HEK293 (cell line): ENCODE results near the gene EXOC2.

Experiments used
- CTCF ChIA-PET: fragments of 350-600 bp; formaldehyde crosslinking; extraction: SDS; loops from one replicate; lab custom pipeline; 2021; ENCODE audit warnings: antibody characterized with exemption; lab: Yijun Ruan, JAX
- POLR2A ChIA-PET: fragments of 300-600 bp; formaldehyde crosslinking; extraction: SDS; loops from one replicate; lab custom pipeline; 2020; ENCODE audit warnings: antibody characterized with exemption, inconsistent platforms; lab: Yijun Ruan, JAX
- H3K27ac ChIP-seq: fragments of 200-500 bp; sonication (Bioruptor generic); 2 replicates; pipeline ENCODE4 v1.5.1; 2014; ENCODE audit warnings: low read depth, low read length, control low read depth, inconsistent platforms; ENCODE audit errors: extremely low read depth
- H3K36me3 ChIP-seq, 2 experiments: fragments of 200-500 bp in 1 of 2; sonication (Bioruptor generic) in 1 of 2; 1 replicate in 1 of 2; 2 replicates in 1 of 2; pipeline ENCODE4 v1.5.1; 2014 to 2017; ENCODE audit warnings: inconsistent platforms in 2 of 2, low read length in 2 of 2; ENCODE audit not compliant: control insufficient read depth in 2 of 2, insufficient read depth in 1 of 2
- H3K4me1 ChIP-seq: fragments of 200-500 bp; sonication (Bioruptor generic); 2 replicates; pipeline ENCODE4 v1.5.1; 2014; ENCODE audit warnings: mild to moderate bottlenecking, low read length, inconsistent platforms; ENCODE audit not compliant: control insufficient read depth, insufficient read depth
- H3K4me3 ChIP-seq: 2 replicates; pipeline ENCODE4 v1.5.1; 2011; ENCODE audit warnings: low read depth, mild to moderate bottlenecking, control low read depth, low read length, moderate library complexity
- H3K9me3 ChIP-seq: fragments of 200-500 bp; sonication (Bioruptor generic); 2 replicates; pipeline ENCODE4 v1.5.1; 2014; ENCODE audit warnings: low read depth, low read length, inconsistent platforms; ENCODE audit not compliant: control insufficient read depth, insufficient read depth
- ZBTB20 ChIP-seq: fragments of 450-650 bp; formaldehyde crosslinking; IDR thresholded peaks from 2 replicates; pipeline ENCODE4 v1.5.1; 2016; ENCODE audit warnings: missing biosample characterization, missing genetic modification characterization
- ZBTB7A ChIP-seq: fragments of 450-650 bp; formaldehyde crosslinking; IDR thresholded peaks from 2 replicates; pipeline ENCODE4 v1.5.1; 2016; ENCODE audit warnings: low read depth, missing biosample characterization, missing genetic modification characterization
- ZFHX2 ChIP-seq: fragments of 450-650 bp; formaldehyde crosslinking; conservative IDR thresholded peaks from 2 replicates; pipeline ENCODE4 v1.5.1; 2016; ENCODE audit warnings: missing biosample characterization, missing genetic modification characterization
- ZFP41 ChIP-seq: fragments of 450-650 bp; formaldehyde crosslinking; IDR thresholded peaks from 2 replicates; pipeline ENCODE4 v1.5.1; 2016; ENCODE audit warnings: missing biosample characterization, missing genetic modification characterization, borderline replicate concordance
- ZNF114 ChIP-seq: fragments of 450-650 bp; formaldehyde crosslinking; IDR thresholded peaks from 2 replicates; pipeline ENCODE4 v1.5.0; 2017; ENCODE audit warnings: missing biosample characterization, missing genetic modification characterization
- ZNF138 ChIP-seq: fragments of 450-650 bp; formaldehyde crosslinking; IDR thresholded peaks from 2 replicates; pipeline ENCODE4 v1.5.1; 2016; ENCODE audit warnings: missing biosample characterization, missing genetic modification characterization, borderline replicate concordance
- ZNF214 ChIP-seq: fragments of 450-650 bp; formaldehyde crosslinking; IDR thresholded peaks from 2 replicates; pipeline ENCODE4 v1.5.1; 2017; ENCODE audit warnings: missing biosample characterization, mild to moderate bottlenecking, missing genetic modification characterization, borderline replicate concordance
- ZNF416 ChIP-seq: fragments of 450-650 bp; formaldehyde crosslinking; IDR thresholded peaks from 2 replicates; pipeline ENCODE4 v1.5.1; 2016; ENCODE audit warnings: missing biosample characterization, missing genetic modification characterization
- ZNF664 ChIP-seq: fragments of 450-650 bp; formaldehyde crosslinking; IDR thresholded peaks from 2 replicates; pipeline ENCODE4 v1.5.1; 2016; ENCODE audit warnings: missing biosample characterization, missing genetic modification characterization
- ZSCAN30 ChIP-seq: fragments of 450-650 bp; IDR thresholded peaks from 2 replicates; pipeline ENCODE4 v1.5.1; 2018; ENCODE audit warnings: missing biosample characterization, mild to moderate bottlenecking, missing genetic modification characterization, moderate library complexity
- TF ChIP-seq, protein P1 (sequence below): sonication (generic); formaldehyde crosslinking; IDR thresholded peaks from 2 replicates; pipeline ENCODE4 v1.8.1; 2022; ENCODE audit warnings: mild to moderate bottlenecking, moderate library complexity, missing genetic modification reagents
- TF ChIP-seq, protein P2 (sequence below): fragments of 450-650 bp; formaldehyde crosslinking; IDR thresholded peaks from 2 replicates; pipeline ENCODE4 v1.5.0; 2017; ENCODE audit warnings: missing biosample characterization, missing genetic modification characterization, borderline replicate concordance
- TF ChIP-seq, protein P3 (sequence below): fragments of 450-650 bp; formaldehyde crosslinking; IDR thresholded peaks from 2 replicates; pipeline ENCODE4 v1.5.1; 2016; ENCODE audit warnings: missing biosample characterization, missing genetic modification characterization
- TF ChIP-seq, protein P4 (sequence below): fragments of 450-650 bp; formaldehyde crosslinking; IDR thresholded peaks from 2 replicates; pipeline ENCODE4 v1.5.1; 2017; ENCODE audit warnings: missing biosample characterization, missing genetic modification characterization
- TF ChIP-seq, protein P5 (sequence below): fragments of 450-650 bp; IDR thresholded peaks from 2 replicates; pipeline ENCODE4 v1.5.1; 2018; ENCODE audit warnings: missing biosample characterization, mild to moderate bottlenecking, missing genetic modification characterization
- TF ChIP-seq, protein P6 (sequence below): fragments of 450-650 bp; formaldehyde crosslinking; IDR thresholded peaks from 2 replicates; pipeline ENCODE4 v1.5.1; 2016; ENCODE audit warnings: missing biosample characterization, missing genetic modification characterization, low read depth

Gene EXOC2

DNA sequence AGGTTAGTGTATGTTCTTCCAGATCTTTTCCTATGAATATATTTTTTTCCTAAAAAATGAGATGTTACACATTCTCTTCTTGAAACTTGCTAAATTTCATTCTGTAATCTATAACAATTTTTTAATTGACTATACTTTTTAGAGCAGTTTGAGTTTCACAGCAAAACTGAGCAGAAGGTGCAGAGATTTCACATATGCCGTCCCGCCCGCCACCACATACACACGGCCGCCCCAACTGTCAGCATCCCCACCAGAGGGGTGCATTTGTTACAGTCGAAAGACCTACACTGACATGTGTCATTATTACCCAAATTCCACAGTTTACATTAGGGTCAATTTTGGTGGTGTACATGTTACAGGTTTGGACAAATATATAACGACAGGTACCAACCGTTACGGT, 184.9 kb downstream of the EXOC2 start (continued):
- TF ChIP-seq ZBTB20 (tag by site-specific recombination), result no peak
- TF ChIP-seq ZBTB7A (tag by site-specific recombination), result no peak
- TF ChIP-seq ZFP41, result no peak
- TF ChIP-seq ZNF664, result no peak
- TF ChIP-seq, protein P1, sequence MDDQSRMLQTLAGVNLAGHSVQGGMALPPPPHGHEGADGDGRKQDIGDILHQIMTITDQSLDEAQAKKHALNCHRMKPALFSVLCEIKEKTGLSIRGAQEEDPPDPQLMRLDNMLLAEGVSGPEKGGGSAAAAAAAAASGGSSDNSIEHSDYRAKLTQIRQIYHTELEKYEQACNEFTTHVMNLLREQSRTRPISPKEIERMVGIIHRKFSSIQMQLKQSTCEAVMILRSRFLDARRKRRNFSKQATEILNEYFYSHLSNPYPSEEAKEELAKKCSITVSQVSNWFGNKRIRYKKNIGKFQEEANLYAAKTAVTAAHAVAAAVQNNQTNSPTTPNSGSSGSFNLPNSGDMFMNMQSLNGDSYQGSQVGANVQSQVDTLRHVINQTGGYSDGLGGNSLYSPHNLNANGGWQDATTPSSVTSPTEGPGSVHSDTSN (CRISPR knock-in tag), result no peak
- no peak for TF ChIP-seq ZSCAN30 (tag by site-specific recombination)
- TF ChIP-seq ZNF114 (tag by site-specific recombination), result no peak

DNA sequence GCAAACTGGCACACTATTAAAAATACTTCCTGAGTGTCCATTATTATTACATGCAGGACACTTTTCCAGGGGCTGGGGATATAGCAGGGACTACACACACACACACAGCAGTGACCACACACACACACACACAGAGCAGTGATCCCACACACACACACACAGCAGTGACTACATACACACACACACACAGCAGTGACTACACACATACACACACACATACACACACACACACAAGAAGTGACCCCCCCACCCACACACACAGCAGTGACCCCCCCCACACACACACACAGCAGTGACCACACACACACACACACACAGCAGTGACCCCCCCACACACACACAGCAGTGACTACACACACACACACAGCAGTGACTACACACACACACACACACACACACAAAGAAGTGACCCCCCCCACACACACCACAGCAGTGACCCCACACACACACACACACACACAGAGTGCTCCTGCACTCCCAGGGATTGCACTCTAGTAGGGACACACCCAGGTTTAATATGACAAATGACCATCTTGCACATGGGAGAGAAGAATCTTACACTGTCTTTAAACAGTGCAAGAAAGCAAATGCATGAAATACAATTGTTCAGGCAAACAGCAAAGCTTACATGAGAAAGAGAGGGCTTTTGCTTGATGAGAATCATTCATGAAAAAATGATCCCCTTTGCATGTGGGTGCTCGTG, 185.9 kb downstream of the EXOC2 start:
- H3K4me1 ChIP-seq, result no peaks in the 10 kb centered on the region
- H3K36me3 ChIP-seq, result peaks cover 0 to 6% of the 10 kb centered on the region in 2 experiments; a peak in 1 of 3 replicates
- no peaks in the 10 kb centered on the region for H3K9me3 ChIP-seq
- POLR2A ChIA-PET, result no interaction called here
- CTCF ChIA-PET, result no interaction called here
- H3K4me3 ChIP-seq, result no peak overlapping the region
- H3K27ac ChIP-seq, result no peak overlapping the region
- TF ChIP-seq, protein P2, sequence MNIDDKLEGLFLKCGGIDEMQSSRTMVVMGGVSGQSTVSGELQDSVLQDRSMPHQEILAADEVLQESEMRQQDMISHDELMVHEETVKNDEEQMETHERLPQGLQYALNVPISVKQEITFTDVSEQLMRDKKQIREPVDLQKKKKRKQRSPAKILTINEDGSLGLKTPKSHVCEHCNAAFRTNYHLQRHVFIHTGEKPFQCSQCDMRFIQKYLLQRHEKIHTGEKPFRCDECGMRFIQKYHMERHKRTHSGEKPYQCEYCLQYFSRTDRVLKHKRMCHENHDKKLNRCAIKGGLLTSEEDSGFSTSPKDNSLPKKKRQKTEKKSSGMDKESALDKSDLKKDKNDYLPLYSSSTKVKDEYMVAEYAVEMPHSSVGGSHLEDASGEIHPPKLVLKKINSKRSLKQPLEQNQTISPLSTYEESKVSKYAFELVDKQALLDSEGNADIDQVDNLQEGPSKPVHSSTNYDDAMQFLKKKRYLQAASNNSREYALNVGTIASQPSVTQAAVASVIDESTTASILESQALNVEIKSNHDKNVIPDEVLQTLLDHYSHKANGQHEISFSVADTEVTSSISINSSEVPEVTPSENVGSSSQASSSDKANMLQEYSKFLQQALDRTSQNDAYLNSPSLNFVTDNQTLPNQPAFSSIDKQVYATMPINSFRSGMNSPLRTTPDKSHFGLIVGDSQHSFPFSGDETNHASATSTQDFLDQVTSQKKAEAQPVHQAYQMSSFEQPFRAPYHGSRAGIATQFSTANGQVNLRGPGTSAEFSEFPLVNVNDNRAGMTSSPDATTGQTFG, result no peak
- TF ChIP-seq, protein P3, sequence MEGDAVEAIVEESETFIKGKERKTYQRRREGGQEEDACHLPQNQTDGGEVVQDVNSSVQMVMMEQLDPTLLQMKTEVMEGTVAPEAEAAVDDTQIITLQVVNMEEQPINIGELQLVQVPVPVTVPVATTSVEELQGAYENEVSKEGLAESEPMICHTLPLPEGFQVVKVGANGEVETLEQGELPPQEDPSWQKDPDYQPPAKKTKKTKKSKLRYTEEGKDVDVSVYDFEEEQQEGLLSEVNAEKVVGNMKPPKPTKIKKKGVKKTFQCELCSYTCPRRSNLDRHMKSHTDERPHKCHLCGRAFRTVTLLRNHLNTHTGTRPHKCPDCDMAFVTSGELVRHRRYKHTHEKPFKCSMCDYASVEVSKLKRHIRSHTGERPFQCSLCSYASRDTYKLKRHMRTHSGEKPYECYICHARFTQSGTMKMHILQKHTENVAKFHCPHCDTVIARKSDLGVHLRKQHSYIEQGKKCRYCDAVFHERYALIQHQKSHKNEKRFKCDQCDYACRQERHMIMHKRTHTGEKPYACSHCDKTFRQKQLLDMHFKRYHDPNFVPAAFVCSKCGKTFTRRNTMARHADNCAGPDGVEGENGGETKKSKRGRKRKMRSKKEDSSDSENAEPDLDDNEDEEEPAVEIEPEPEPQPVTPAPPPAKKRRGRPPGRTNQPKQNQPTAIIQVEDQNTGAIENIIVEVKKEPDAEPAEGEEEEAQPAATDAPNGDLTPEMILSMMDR (tag by site-specific recombination), result no peak
- TF ChIP-seq, protein P4, sequence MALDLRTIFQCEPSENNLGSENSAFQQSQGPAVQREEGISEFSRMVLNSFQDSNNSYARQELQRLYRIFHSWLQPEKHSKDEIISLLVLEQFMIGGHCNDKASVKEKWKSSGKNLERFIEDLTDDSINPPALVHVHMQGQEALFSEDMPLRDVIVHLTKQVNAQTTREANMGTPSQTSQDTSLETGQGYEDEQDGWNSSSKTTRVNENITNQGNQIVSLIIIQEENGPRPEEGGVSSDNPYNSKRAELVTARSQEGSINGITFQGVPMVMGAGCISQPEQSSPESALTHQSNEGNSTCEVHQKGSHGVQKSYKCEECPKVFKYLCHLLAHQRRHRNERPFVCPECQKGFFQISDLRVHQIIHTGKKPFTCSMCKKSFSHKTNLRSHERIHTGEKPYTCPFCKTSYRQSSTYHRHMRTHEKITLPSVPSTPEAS (tag by site-specific recombination), result peak; percentile 92
- TF ChIP-seq, protein P5, sequence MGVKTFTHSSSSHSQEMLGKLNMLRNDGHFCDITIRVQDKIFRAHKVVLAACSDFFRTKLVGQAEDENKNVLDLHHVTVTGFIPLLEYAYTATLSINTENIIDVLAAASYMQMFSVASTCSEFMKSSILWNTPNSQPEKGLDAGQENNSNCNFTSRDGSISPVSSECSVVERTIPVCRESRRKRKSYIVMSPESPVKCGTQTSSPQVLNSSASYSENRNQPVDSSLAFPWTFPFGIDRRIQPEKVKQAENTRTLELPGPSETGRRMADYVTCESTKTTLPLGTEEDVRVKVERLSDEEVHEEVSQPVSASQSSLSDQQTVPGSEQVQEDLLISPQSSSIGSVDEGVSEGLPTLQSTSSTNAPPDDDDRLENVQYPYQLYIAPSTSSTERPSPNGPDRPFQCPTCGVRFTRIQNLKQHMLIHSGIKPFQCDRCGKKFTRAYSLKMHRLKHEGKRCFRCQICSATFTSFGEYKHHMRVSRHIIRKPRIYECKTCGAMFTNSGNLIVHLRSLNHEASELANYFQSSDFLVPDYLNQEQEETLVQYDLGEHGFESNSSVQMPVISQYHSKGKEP (tag by site-specific recombination), result no peak
- TF ChIP-seq ZNF214 (tag by site-specific recombination), result no peak
- TF ChIP-seq ZNF416, result no peak
- TF ChIP-seq ZFHX2 (tag by site-specific recombination), result no peak; the same call in 1 of the 2 replicates
- TF ChIP-seq, protein P6, sequence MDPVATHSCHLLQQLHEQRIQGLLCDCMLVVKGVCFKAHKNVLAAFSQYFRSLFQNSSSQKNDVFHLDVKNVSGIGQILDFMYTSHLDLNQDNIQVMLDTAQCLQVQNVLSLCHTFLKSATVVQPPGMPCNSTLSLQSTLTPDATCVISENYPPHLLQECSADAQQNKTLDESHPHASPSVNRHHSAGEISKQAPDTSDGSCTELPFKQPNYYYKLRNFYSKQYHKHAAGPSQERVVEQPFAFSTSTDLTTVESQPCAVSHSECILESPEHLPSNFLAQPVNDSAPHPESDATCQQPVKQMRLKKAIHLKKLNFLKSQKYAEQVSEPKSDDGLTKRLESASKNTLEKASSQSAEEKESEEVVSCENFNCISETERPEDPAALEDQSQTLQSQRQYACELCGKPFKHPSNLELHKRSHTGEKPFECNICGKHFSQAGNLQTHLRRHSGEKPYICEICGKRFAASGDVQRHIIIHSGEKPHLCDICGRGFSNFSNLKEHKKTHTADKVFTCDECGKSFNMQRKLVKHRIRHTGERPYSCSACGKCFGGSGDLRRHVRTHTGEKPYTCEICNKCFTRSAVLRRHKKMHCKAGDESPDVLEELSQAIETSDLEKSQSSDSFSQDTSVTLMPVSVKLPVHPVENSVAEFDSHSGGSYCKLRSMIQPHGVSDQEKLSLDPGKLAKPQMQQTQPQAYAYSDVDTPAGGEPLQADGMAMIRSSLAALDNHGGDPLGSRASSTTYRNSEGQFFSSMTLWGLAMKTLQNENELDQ (tag by site-specific recombination), result no peak
- TF ChIP-seq ZNF138, result no peak
